HG02571 (cell line): ENCODE data around the gene CPTP.

Experiments
- ATAC-seq: cut with Tn5 transposase; IDR thresholded peaks from one replicate; pipeline ENCODE4 v1.9.1; 2021; ENCODE audit warnings: mild to moderate bottlenecking, moderate library complexity; ENCODE audit not compliant: unreplicated experiment

The CPTP gene

GRCh38 chr1:1324524-1325287 lies at the start of gene CPTP, which contains the start of gene INTS11:
Gene CPTP (plus strand): TSS chr1:1324802. CDS start chr1:1326911, 2,109 bp downstream.
Gene INTS11 (minus strand): TSS chr1:1324660. CDS start chr1:1324608, 52 bp downstream.
- ATAC-seq = peak; percentile 61

- no peak for ATAC-seq
These were observed 49.6 kb upstream of the CPTP start for GRCh38 chr1:1274931-1275431.

DNA sequence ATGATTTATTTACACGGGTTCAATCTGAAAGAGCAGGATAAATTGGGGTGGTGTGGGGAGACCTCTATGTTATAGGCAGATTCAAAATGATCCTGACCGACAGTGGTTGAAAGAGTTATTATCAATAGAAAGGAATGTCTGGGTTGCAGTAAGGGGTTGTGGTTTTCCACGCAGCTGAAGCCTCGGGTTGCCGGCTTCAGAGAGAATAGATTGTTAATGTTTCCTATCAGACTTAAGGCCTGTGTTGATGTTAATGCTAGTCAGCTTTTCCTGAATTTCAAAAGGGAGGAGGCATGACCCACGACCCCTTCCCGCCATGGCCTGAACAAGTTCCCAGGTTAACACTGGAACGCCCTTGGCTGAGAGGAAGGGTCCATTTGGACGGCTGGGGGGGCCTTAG lies 48.8 kb upstream of the CPTP start:
- no peak for ATAC-seq

DNA sequence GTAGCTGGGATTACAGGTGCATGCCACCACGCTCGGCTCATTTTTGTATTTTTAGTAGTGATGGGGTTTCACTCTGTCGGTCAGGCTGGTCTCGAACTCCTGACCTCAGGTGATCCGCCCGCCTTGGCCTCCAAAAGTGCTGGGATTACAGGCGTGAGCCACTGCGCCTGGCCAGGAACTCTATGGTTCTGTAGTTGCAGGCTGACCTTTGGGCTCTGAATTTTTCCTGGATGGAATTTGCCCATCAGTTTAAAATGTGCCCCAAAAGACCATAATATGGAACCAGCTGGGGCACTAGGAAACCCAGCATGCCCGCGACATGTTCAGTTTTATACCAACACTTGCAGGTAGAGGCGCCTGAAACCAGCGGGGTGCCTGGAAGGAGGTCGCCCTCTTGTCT lies 46.0 kb upstream of the CPTP start:
- no peak for ATAC-seq

GRCh38 chr1:1279028-1279427 lies 45.6 kb upstream of the CPTP start:
- no peak for ATAC-seq

DNA sequence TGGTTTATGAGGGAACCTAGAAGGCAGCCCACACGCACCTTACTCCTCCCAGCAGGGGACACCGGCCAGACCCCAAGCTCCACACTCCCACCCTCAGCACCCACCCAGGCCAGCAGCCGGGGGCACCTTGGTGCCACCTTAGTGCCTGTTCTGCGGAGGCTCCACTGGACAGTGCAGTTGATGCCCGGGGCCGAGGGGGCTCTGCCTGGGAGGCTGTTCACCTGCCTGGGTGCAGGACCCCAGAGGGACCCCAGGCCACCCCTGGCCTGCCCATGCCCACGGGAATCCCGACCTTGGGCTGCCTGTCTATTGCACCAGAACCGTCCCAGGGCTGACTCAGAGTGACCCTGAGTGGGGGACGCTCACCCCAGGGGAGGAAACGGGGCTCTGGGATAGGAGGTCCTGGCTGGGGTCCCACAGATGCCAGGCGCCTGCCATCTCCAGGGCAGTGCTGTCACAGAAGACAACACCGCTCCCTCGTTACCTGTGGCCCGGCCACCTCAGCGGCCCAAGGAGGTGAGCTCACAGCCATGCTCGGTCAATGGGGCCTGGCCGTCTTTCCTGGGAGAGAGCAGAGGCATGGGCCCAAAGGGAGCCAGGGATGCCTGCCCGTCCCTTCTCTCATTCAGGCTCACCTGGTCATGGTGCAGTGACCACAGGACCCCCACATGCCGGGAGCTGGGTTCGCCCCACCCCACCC lies 43.7 kb upstream of the CPTP start:
- ATAC-seq = no peak

- ATAC-seq = no peak
These were observed 42.9 kb upstream of the CPTP start for GRCh38 chr1:1281533-1282321.

DNA sequence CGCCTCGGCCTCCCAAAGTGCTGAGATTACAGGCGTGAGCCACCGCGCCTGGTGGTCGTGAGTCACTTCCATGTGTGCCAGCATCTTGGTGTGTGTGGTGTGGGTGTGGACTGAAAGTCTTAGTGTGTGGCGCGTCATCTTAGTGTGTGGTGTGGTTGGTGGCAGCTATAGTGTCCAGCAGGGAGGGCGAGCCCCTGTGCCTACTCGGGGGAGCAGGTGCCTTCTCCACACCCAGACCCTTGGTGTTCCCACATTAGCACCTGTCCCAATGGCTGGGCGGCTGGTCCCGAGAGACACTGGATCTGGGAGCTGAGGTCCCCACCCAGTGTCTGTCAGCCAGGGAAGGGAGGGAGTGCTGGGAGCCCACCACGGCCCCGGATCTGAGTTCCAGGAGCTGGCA lies 41.6 kb upstream of the CPTP start:
- ATAC-seq = no peak

- ATAC-seq = no peak
These were observed 40.8 kb upstream of the CPTP start for GRCh38 chr1:1283821-1284220.

GRCh38 chr1:1284221-1285101 lies 40.1 kb upstream of the CPTP start:
- ATAC-seq = no peak

GRCh38 chr1:1285102-1285571 lies 39.5 kb upstream of the CPTP start:
- ATAC-seq = no peak

GRCh38 chr1:1285611-1286311 lies 38.8 kb upstream of the CPTP start:
- no peak for ATAC-seq

DNA sequence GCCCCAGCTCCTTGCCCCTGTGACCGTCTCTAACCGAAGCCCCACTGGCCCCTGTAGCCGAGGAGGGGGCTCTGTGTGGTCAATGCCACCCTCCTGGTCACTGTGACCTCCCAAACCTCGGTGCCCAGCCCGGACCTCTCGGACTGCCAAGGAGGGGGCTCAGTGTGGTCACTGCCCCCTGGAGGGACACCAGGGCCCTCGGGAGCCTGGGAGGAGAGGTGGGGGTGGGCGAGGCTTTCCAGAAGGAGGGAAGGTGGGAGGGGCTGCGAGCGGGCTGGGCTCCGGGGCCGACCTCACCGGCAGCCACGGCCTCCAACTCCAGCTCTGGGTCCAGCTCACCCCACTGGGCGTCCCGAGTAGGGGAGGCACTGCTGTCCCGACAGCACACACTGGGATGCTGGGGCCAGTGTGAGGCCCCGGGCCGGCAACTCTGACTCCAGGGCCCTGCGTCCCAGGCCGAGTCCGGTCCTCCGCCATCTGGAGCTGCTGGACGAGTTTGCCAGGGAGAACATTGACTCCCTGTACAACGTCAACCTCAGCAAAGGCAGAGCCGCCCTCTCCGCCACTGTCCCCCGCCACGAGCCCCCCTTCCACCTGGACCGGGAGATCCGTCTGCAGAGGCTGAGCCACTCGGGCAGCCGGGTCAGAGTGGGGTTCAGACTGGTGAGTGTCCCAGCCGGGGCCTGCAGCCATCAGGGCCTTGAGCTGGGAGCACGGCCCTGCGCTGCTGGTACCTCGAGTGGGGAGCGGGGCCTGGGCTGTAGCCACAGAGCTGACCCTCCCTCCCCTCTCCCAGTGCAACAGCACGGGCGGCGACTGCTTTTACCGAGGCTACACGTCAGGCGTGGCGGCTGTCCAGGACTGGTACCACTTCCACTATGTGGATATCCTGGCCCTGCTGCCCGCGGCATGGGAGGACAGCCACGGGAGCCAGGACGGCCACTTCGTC lies 38.0 kb upstream of the CPTP start:
- no peak for ATAC-seq

- ATAC-seq = no peak
These were observed 37.1 kb upstream of the CPTP start for GRCh38 chr1:1287288-1288110.

DNA sequence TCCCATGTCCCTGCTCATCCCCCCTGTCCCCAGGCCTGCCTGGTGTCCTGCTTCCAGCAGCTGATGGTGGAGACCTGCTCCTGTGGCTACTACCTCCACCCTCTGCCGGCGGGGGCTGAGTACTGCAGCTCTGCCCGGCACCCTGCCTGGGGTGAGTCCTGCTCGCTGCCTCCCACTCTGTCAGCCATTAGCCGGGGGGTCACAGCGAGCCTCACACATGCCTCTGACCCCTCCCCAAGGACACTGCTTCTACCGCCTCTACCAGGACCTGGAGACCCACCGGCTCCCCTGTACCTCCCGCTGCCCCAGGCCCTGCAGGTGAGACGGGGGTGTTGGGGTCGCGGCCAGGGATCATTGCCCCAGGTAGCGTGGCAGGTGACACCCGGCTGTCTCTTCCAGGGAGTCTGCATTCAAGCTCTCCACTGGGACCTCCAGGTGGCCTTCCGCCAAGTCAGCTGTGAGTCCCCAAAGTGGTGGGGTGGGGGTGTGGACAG lies 34.3 kb upstream of the CPTP start:
- ATAC-seq = no peak

- no peak for ATAC-seq
These were observed 33.5 kb upstream of the CPTP start for GRCh38 chr1:1291023-1291528.
